HG03045 (cell line): ENCODE data around the gene ZNF808.
"Not testable (repeated sequence)": the region's sequence is repeated elsewhere in the genome, so short reads cannot be mapped to it uniquely, and the experiment has no call there.

Experiments used
- ATAC-seq: cut with Tn5 transposase; IDR thresholded peaks from one replicate; pipeline ENCODE4 v1.9.1; 2021; ENCODE audit warnings: mild to moderate bottlenecking, moderate library complexity; ENCODE audit not compliant: unreplicated experiment

Gene ZNF808

DNA sequence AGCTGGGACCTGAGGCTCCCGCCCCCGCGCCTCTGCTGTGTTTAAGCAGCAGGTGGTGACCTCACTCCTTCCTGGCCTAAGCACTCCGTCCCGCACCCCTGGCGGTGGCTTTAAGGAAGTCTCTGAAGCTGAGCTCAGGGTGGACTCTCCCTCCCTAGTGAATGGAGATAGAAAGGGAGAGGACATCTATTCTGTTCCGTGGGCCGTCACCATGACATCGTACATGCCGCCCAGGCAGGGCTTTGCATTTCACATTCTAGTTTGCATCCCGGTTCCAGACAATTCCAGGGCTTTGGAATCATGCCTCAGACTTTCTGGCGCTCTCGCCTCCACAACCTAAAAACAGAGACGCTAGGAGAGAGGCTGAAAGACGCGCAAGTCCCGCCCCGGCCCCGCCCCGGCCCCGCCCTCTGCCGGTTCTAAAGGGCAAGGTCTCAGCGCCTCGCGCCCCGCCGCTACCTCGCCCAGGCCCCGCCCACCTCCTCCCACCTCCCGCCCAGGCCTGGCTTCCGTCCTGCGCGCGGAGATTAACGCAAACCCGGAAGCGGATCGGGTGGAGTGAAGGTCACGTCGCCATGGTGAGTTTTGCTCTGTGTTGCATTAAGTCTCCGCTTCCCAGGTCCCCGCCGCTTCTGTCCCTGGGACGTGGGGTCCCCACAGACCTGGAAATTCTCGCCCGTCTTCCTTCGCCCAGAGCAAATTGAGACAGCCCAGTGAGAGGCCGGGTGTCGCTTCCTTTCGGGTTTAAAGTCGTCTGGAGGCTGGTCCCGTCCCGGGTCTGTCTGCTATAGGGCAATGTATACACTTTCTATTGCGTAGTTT is at the start of gene ZNF808:
ZNF808 (plus strand) TSS at position 535 of the 822 bp plus-strand sequence. CDS start 15,617 bp downstream, outside the sequence.
- ATAC-seq = peak; percentile 87

DNA sequence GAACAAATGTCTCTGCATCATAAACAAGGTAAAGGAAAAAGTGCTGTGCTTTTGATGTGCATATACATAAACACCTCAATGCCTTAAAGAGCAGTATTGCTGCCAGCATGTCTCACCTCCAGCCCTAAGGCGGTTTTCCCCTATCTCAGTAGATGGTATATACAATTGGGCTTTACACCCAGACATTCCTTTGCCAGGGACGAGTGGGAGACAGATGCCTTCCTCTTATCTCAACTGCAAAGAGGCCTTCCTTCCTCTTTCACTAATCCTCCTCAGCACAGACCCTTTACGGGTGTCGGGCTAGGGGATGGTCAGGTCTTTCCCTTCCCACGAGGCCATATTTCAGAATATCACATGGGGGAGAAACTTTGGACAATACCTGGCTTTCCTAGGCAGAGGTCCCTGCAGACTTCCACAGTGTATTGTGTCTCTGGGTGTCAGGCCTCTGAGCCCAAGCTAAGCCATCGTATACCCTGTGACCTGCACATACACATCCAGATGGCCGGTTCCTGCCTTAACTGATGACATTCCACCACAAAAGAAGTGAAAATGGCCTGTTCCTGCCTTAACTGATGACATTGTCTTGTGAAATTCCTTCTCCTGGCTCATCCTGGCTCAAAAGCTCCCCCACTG is 43.2 kb upstream of the ZNF808 start:
- ATAC-seq = not testable (repeated sequence)

DNA sequence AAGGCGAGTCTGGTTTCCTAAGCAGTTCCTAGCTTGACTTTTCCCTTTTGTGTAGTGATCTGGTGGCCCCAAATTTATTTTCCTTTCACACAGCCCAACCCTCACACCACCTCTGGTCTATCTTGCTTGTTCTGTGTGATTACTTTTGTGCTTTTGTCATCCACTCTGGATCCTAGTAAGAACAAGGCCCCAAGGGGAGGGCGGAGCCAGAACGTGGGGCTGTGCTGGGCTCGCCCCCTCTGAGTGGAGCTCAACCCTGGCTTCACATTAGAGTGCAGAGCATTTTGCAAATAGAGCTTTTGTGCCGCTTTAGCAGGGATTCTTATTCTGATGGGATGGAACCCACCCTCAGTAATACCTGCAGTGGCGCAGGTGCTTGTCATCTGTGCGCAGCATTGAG is 42.4 kb upstream of the ZNF808 start:
- ATAC-seq = not testable (repeated sequence)

DNA sequence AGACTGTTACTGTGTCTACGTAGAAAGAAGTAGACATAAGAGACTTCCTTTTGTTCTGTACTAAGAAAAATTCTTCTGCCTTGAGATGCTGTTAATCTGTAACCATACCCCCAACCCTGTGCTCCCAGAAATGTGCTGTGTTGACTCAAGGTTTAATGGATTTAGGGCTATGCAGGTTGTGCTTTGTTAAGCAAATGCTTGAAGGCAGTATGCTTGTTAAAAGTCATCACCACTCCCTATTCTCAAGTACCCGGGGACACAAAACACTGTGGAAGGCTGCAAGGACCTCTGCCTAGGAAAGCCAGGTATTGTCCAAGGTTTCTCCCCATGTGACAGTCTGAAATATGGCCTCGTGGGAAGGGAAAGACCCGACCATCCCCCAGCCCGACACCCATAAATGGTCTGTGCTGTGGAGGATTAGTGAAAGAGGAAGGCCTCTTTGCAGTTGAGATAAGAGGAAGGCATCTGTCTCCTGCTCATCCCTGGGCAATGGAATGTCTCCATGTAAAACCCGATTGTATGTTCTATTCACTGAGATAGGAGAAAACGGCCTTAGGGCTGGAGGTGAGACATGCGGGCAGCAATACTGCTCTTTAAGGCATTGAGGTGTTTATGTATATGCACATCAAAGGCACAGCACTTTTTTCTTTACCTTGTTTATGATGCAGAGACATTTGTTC is 41.8 kb upstream of the ZNF808 start:
- ATAC-seq = not testable (repeated sequence)

DNA sequence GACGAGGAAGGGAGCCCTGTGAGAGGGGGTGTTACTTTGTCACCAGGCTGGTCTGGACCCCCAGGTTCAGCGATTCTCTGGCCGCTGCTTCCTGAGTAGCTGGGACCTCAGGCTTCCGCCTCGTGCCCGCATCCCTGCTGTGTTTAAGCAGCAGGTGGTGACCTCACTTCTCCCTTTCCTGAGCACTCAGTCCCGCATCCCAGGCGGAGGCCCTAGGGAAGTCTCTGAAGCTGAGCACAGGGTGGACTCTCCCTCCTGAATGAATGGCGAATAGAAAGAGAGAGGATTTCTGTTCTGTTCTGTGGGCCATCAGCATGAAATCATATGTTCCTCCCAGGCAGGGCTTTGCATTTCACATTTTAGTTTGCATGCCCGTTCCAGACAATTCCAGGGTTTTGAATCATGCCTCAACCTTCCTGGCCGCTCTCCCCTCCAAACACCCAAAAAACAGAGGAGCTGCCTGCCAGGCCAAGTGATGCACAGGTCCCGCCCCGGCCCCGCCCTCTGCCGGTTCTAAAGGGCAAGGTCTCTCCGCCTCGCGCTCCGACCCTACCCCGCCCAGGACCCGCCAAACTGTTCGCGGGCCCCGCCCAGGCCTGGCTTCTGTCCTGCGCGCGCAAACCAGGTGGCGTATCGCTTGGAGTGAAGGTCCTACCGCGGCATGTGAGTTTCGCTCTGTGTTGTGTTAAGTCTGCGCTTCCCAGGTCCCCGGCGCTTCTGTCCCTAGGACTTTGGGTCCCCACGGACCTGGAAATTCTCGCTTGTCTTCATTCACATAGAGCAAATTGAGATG is 35.1 kb upstream of the ZNF808 start:
- ATAC-seq = no peak

DNA sequence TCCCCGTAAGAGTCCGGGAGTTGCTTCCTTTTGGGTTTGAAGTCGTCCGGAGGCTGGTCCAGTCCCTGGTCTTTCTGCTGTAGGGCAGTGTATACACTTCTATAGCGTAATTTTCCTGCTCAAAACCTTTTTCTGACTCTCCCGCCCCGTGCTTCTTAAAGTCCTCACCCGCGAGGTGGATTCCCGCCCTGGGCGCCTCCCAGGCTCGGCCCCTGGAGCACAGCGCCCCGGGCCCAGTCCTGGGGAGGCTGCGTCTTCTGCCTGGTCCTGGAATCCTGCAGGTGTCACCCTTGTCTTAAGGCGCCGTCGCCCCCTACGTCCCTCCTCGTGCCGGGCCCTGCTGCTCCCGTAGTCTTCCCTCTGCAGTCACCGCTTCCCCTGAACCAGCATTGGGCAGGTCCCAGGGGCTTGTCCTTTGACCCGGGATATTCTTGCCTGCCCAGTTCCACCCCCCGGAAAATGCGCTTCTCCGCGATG is 34.4 kb upstream of the ZNF808 start:
- no peak for ATAC-seq

DNA sequence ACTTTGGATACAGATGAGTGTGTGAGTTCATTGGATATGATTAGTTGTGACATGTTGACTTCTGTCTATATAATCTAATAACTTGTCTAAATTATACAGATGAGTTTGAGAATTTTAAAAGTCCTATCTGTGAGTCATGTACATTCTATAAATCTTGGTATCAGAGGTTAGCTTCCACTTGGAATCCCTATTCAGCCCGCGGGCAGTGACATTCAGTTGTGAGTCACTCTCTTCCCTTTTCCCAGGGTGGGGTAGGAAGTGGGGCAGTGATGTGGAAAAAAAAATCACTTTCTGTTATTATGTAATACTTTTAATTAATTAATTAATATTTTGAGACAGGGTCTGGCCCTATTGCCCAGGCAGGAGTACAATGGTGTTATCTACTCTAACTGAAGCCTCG is 33.0 kb upstream of the ZNF808 start:
- ATAC-seq = no peak

DNA sequence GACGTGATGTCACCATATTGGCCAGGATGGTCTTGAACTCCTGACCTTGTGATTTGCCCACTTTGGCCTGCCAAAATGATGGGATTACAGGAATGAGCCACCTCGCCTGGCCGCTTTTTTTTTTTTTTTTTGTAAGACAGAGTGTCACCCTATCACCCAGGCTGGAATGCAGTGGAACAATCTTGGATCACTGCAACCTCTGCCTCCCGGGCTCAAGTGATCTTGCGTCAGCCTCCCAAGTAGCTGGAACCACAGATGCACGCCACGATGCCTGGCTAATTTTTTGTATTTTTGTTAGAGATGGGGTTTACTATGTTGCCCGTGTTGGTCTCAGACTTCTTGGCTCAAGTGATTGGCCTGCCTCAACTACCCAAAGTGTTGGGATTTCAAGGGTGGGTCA is 28.9 kb upstream of the ZNF808 start:
- no peak for ATAC-seq

DNA sequence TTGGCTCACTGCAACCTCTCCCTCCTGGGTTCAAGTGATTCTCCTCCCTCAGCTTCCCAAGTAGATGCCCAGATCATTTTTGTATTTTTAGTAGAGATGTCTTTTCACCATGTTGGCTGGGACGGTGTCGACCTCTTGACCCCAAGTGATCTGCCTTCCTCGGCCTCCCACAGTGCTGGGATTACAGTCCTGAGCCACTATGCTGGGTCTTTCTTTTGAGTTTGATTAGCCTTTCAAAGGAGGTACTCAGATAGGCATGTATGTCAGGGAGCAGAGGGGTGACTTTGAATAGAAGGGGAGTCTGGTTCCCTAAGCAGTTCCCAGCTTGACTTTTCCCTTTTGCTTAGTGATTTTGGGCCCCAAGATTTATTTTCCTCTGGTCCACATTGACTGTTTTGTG is 27.0 kb upstream of the ZNF808 start:
- ATAC-seq = not testable (repeated sequence)

DNA sequence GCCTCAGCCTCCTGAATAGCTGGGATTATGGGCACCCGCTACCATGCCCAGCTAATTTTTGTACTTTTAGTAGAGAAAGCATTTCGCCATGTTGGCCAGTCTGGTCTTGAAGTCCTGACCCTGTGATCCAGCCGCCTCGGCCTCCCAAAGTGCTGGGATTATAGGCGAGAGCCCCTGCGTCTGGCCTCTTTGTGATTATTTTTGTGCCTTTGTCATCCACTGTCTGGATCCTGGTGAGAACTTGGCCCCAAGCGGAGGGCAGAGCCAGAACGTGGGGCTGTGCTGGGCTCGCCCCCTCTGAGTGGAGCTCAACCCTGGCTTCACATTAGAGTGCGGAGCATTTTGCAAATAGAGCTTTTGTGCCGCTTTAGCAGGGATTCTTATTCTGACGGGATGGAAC is 26.5 kb upstream of the ZNF808 start:
- not testable (repeated sequence) for ATAC-seq

DNA sequence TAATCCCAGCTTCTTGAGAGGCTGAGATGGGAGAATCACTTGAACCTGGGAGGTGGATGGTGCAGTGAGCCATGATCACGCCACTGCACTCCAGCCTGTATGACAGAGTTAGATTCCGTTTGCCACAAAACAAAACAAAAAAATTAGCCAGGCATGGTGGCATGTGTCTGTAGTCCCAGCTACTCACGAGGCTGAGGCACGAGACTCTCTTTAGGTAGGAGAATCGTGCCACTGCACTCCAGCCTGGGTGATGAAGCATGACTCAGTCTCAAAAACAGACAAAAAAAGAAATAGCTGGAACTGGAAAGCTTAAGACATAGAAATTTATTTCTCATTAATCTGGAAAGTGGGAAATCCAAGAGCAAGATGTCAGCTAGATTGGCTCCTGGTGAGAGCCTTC is 20.2 kb upstream of the ZNF808 start:
- no peak for ATAC-seq

DNA sequence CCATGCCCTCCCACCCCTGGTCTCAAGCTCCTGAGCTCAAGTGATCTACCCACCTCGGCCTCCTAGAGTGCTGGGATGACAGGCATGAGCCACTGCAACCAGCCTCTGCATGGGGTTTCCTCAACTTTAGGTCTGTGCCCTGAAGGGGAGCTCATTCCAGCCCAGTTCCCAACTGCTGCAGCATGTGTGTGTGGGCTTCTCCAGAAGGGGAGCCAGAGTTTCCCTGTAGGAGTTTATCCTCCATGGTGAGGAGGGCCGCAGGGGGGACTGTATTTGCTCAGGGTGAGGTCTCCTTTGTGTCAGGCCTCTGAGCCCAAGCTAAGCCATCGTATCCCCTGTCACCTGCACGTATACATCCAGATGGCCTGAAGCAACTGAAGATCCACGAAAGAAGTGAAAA is 11.3 kb upstream of the ZNF808 start:
- ATAC-seq = no peak

DNA sequence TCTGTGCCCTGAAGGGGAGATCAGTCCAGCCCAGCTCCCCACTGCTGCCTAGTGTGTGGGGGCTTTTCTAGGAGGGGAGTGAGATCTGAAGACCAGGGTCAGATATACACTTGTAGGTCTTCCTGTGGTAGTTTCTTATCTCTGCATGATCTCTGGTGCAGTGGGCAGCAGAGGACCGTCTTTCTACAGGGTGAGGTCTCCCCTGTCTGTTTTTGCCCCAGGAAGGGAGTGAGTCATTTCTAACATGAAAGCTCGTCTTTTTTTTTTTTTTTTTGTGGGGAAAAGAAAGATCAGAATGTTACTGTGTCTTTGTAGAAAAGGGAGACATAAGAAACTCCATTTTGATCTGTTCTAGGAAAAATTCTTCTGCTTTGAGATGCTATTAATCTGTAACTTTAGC is 8.8 kb upstream of the ZNF808 start:
- no peak for ATAC-seq

DNA sequence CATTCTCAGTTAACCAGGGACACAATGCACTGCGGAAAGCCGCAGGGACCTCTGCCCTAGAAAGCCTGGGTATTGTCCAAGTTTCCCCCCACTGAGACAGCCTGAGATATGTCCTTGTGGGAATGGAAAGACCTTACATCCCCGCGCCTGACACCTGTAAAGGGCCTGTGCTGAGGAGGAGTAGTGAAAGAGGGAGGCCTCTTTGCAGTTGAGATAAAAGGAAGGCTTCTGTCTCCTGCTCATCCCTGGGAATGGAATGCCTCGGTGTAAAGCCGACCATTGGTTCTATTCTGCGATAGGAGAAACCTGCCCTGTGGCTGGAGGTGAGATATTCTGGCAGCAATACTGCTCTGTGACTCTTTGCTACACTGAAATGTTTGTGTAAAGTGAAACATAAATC is 8.3 kb upstream of the ZNF808 start:
- ATAC-seq = not testable (repeated sequence)

DNA sequence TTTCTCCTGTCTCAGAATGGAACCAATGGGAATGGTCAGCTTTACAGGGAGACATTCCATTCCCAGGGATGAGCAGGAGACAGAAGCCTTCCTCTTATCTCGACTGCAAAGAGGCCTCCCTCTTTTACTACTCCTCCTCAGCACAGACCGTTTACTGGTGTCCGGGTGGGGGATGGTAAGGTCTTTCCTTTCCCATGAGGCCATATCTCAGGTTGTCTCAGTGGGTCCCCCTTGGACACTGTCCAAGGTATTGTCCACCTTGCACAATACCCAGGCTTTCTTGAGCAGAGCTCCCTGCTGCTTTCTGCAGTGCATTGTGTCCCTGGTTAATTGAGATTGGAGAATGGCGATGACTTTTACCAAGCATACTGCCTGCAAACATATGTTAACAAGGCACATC is 7.5 kb upstream of the ZNF808 start:
- ATAC-seq = no peak

DNA sequence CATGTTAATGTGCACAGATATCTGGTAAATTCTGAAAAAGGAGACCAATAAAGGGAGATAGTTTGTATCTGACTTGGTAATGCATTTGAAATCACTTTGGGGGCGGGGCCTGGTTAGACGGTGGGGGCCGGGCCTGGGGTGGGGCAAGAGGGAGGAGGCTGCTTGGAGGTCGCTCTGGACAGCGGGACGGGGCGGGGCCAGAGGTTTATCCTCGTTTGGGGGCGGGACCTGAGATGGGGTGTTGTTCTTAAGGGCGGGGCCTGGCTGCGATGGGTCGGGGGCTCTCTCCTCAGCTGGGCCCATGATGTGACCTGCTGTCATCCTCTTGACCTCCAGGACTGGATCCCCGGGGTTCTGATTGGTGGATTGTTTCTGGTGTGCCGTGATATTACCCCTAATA is 4.9 kb upstream of the ZNF808 start:
- ATAC-seq = no peak

DNA sequence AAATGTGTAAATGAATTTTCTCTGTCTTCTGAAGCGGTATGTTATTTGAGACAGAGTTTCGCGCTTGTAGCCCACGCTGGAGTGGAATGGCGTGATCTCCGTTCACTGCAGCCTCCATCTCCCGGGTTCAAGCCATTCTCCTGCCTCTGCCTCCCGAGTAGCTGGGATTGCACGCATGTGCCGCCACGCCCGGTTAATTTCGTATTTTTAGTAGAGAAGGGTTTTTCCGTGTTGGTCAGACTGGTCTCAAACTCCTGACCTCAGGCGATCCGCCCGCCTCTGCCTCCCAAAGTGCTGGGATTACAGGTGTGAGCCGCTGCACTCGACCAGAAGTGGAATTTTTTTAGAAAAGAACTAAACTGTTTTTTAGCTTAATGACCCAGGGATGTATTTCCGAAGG is 3.4 kb upstream of the ZNF808 start:
- no peak for ATAC-seq

DNA sequence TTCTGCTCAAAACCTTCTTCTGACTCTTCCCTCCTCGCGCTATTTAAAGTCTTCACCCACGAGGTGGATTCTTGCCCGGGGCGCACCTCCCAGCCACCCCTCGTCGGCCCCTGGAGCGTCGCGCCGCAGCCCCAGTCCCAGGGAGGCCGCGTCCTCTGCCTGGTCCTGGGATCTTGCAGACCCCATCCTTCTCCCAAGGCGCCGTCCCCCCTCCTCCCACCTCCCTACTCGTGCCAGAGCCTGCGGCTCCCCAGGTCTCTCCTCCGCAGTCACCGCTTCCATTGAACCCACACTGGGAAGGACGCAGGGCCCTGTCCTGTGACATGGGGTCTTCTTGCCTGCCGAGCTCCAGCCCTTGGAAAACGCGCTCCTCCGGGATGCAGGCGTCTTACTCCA is 486 bp downstream of the ZNF808 start:
- peak; percentile 20 for ATAC-seq

DNA sequence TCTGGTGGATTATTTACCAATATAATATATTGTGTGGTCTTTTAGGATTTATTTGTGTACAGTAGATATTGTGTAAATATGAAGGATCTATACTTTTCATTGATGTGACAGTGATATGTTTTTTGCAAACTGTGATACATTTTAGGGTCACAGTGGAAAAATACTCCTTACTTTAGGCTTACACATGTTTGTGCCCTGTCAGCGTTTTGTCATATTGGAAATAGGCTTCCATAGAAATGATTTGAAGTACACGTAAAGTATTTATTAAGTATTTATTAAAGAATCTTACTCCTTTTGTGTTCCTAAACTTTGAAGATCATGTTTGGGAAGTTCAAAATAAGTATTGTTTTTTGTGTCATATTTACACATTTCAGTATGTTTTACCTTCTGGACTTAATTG is 5.0 kb downstream of the ZNF808 start:
- ATAC-seq = no peak

DNA sequence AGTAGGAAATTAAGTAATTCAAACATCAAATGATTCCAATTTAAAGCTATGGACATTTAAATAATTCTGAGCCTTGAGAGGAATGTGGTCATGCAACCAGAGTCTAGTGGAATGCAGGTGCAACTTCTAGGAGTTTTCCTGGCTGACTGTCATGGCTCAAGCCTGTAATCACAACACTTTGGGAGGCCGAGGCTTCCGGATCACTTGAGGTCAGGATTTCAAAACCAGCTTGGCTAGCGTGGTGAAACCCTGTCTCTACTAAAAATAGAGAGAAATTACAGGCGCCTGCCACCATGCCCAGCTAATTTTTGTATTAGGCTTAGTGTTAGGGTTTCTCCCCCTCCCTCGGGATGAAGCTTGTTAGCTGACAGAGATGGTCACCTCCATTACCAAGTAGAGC is 6.4 kb downstream of the ZNF808 start:
- ATAC-seq = no peak

DNA sequence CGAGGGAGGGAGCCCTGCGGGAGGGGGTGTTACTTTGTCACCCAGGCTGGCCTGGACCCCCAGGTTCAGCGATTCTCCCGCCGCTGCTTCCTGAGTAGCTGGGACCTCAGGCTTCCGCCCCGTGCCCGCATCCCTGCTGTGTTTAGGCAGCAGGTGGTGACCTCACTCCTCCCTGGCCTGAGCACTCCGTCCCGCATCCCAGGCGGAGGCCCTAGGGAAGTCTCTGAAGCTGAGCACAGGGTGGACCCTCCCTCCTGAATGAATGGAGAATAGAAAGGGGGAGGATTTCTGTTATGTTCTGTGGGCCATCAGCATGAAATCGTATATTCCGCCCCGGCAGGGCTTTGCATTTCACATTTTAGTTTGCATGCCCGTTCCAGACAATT is 7.9 kb downstream of the ZNF808 start:
- ATAC-seq = peak; percentile 4
